GM19372 (cell line): ENCODE data around the gene CSTF3.

Experiments
- ATAC-seq: cut with Tn5 transposase; IDR thresholded peaks from one replicate; pipeline ENCODE4 v1.9.1; 2021; ENCODE audit warnings: mild to moderate bottlenecking, low read depth, moderate library complexity; ENCODE audit not compliant: unreplicated experiment

The CSTF3 gene

GRCh38 chr11:33045551-33046255, 115.6 kb downstream of the CSTF3 start:
- ATAC-seq = no peak

- ATAC-seq = no peak
Measured at GRCh38 chr11:33044285-33044756, 117.0 kb downstream of the CSTF3 start.

- ATAC-seq = no peak
Measured at GRCh38 chr11:33043221-33043830, 118.0 kb downstream of the CSTF3 start.

GRCh38 chr11:33040862-33041453, 120.3 kb downstream of the CSTF3 start:
- ATAC-seq = no peak

- ATAC-seq = peak; percentile 18
Measured at GRCh38 chr11:33040033-33040861, 121.0 kb downstream of the CSTF3 start.

GRCh38 chr11:33039274-33040032, 121.8 kb downstream of the CSTF3 start, which contains the start of gene TCP11L1:
TCP11L1 (plus strand) TSS chr11:33039572; CDS start chr11:33043774, 4,202 bp downstream.
- ATAC-seq = peak; percentile 76

- no peak for ATAC-seq
Measured at GRCh38 chr11:33035011-33035410, 126.3 kb downstream of the CSTF3 start.
